ENCODE results near the gene NALCN. TPM values are rescaled to one million over a fixed set of nuclear protein-coding genes. Genes with fewer than 3 reads are reported as not detected.

The NALCN gene
- polyA plus RNA-seq, 3 donors, result not detected

DNA sequence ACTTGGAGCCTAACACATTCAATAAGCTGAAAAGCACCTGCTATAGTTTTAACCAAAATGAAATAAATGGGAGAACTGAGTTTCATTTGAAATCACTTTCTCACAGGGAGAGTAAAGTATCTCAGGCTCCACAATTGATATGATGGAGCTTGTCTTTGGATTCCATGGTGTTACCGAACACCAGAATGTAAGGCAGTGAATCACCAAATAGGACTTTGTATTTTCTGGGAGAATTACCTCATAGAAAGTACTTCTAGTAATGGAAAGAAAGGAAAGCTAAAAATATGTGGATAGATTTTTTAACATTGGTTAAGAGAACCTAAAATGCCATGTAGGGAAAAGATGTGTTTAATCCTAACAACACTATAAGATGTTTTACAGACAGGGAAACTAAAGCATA lies 123.6 kb downstream of the NALCN start:
- no peak overlapping the region for H3K27ac Mint-ChIP-seq
- H3K4me3 Mint-ChIP-seq, result no peak overlapping the region
- Histone ChIP-seq H3K27ac (ENCODE audit: low read depth in 1 of 2, low read length in 2 of 2) (no peak overlapping the region), H3K4me1 (ENCODE audit: control insufficient read depth in 1 of 2, insufficient read depth in 2 of 2, low read length in 2 of 2) (no peaks in the 10 kb centered on the region), H3K79me2 (ENCODE audit: insufficient read depth, low read length) (no peaks in the 10 kb centered on the region), H3K9me3 (replicated peaks in 1 of 2; ENCODE audit: control insufficient read depth in 1 of 2, insufficient read depth in 1 of 2, low read length in 2 of 2) (no peaks in the 10 kb centered on the region), H3K9ac (ENCODE audit: insufficient read depth, low read length, poor library complexity, severe bottlenecking) (no peak overlapping the region), H3K36me3 (replicated peaks in 1 of 2; ENCODE audit: control insufficient read depth in 1 of 2, insufficient read depth in 2 of 2, low read length in 2 of 2) (no peaks in the 10 kb centered on the region), H4K20me1 (ENCODE audit: insufficient read depth, low read length) (no peaks in the 10 kb centered on the region), H3K4me2 (replicated peaks; ENCODE audit: extremely low read depth, low read length, poor library complexity, severe bottlenecking) (no peak overlapping the region), H3K27me3 (ENCODE audit: control insufficient read depth in 2 of 2, insufficient read depth in 2 of 2, low read length in 2 of 2) (no peaks in the 10 kb centered on the region), H3K4me3 (replicated peaks in 1 of 3; ENCODE audit: low read depth in 2 of 3, low read length in 3 of 3) (no peak overlapping the region), H2AFZ (ENCODE audit: insufficient read depth, low read depth, low read length, poor library complexity, severe bottlenecking) (no peak overlapping the region)
- no peak for DNase-seq
- TF ChIP-seq, protein P1, sequence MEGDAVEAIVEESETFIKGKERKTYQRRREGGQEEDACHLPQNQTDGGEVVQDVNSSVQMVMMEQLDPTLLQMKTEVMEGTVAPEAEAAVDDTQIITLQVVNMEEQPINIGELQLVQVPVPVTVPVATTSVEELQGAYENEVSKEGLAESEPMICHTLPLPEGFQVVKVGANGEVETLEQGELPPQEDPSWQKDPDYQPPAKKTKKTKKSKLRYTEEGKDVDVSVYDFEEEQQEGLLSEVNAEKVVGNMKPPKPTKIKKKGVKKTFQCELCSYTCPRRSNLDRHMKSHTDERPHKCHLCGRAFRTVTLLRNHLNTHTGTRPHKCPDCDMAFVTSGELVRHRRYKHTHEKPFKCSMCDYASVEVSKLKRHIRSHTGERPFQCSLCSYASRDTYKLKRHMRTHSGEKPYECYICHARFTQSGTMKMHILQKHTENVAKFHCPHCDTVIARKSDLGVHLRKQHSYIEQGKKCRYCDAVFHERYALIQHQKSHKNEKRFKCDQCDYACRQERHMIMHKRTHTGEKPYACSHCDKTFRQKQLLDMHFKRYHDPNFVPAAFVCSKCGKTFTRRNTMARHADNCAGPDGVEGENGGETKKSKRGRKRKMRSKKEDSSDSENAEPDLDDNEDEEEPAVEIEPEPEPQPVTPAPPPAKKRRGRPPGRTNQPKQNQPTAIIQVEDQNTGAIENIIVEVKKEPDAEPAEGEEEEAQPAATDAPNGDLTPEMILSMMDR (IDR thresholded peaks at IDR 0.05), result no peak
- peaks cover 0 to 2% (median 0%) of the 10 kb centered on the region in 3 donors for H3K27me3 Mint-ChIP-seq (ENCODE audit: low read depth in 3 of 3)
- H3K36me3 Mint-ChIP-seq, result no peaks in the 10 kb centered on the region
- intact Hi-C loops (cut with micrococcal nuclease), result no loop called here
- H3K9me3 Mint-ChIP-seq, result peaks cover 2 to 6% (median 3%) of the 10 kb centered on the region in 7 donors
- WGBS (ENCODE audit: insufficient coverage), result no CpG with 5 or more reads among the region's 1 CpG
- no peaks in the 10 kb centered on the region for H3K4me1 Mint-ChIP-seq

DNA sequence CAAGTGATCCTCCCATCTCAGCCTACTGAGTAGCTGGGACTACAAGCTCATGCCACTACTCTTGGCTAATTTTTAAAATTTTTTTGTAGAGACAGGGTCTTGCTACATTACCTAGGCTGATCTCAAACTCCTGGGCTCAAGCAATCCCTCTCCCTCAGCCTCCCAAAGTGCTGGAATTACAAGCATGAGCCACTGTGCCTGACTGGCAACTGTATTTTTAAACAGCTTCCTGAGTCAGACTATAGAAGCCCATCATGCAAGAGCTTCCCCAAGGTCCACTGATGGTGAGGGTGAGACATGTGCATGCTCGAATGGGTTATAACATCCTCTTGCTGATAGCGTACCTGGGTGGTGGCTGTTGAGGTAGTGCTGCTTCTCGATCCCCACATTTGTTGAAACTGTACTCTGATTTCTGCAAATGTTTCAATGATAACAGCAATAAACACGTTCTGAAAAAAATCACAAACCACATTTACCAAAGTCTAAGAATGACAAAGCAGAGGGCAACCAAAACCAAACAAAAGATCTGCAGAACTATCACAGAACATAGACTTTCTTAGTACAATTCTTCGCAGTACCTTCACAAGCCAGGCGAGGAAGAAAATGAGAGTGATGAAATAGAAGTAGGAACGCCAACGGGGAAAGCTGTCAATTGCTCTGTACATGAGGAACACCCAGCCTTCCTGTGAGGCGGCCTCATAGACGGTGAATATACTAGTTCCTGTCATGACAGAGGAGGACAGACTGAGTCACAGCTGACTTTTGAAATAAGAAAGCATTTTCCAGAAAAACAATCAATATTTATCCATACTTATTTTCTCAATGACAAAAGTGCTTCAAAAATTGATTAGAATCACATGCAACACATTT lies 124.4 kb downstream of the NALCN start:
- 40% methylated on average over 1 of the region's 10 CpGs for WGBS (ENCODE audit: insufficient coverage)
- no peaks in the 10 kb centered on the region for H3K36me3 Mint-ChIP-seq
- H3K4me3 ChIP-seq (replicated peaks in 1 of 3; ENCODE audit: low read depth in 2 of 3, low read length in 3 of 3), result no peak overlapping the region

More for the DNA sequence above, 124.4 kb downstream of the NALCN start:
- H3K4me1 Mint-ChIP-seq, result no peaks in the 10 kb centered on the region
- no peak overlapping the region for H3K9ac ChIP-seq (ENCODE audit: insufficient read depth, low read length, poor library complexity, severe bottlenecking)
- H3K27ac ChIP-seq (ENCODE audit: low read depth in 1 of 2, low read length in 2 of 2), result no peak overlapping the region
- H3K27me3 Mint-ChIP-seq (ENCODE audit: low read depth in 3 of 3), result no peaks in the 10 kb centered on the region
- no peaks in the 10 kb centered on the region for H3K27me3 ChIP-seq (ENCODE audit: control insufficient read depth in 2 of 2, insufficient read depth in 2 of 2, low read length in 2 of 2)
- TF ChIP-seq, protein P1 (IDR thresholded peaks at IDR 0.05), result no peak
- H3K4me1 ChIP-seq (ENCODE audit: control insufficient read depth in 1 of 2, insufficient read depth in 2 of 2, low read length in 2 of 2), result no peaks in the 10 kb centered on the region
- DNase-seq, result no peak
- no peaks in the 10 kb centered on the region for H4K20me1 ChIP-seq (ENCODE audit: insufficient read depth, low read length)
- H3K9me3 Mint-ChIP-seq, result peaks cover 0 to 5% (median 3%) of the 10 kb centered on the region in 7 donors
- no peaks in the 10 kb centered on the region for H3K79me2 ChIP-seq (ENCODE audit: insufficient read depth, low read length)
- no peak overlapping the region for H3K27ac Mint-ChIP-seq
- intact Hi-C loops (cut with micrococcal nuclease), result no loop called here
- H3K36me3 ChIP-seq (replicated peaks in 1 of 2; ENCODE audit: control insufficient read depth in 1 of 2, insufficient read depth in 2 of 2, low read length in 2 of 2), result no peaks in the 10 kb centered on the region
- no peak overlapping the region for H2AFZ ChIP-seq (ENCODE audit: insufficient read depth, low read depth, low read length, poor library complexity, severe bottlenecking)
- H3K4me3 Mint-ChIP-seq, result no peak overlapping the region
- no peaks in the 10 kb centered on the region for H3K9me3 ChIP-seq (replicated peaks in 1 of 2; ENCODE audit: control insufficient read depth in 1 of 2, insufficient read depth in 1 of 2, low read length in 2 of 2)
- no peak overlapping the region for H3K4me2 ChIP-seq (replicated peaks; ENCODE audit: extremely low read depth, low read length, poor library complexity, severe bottlenecking)

Data from CD14-positive monocyte (primary cell).